NCI-H2196 (cell line): ENCODE data around the gene FGD6.
"Not testable (repeated sequence)": the region's sequence is repeated elsewhere in the genome, so short reads cannot be mapped to it uniquely, and the experiment has no call there.

Experiments used
- DNase-seq: peaks from one replicate; lab custom pipeline; 2025; ENCODE audit not compliant: unreplicated experiment; lab: John Stamatoyannopoulos, UW

Gene FGD6

DNA sequence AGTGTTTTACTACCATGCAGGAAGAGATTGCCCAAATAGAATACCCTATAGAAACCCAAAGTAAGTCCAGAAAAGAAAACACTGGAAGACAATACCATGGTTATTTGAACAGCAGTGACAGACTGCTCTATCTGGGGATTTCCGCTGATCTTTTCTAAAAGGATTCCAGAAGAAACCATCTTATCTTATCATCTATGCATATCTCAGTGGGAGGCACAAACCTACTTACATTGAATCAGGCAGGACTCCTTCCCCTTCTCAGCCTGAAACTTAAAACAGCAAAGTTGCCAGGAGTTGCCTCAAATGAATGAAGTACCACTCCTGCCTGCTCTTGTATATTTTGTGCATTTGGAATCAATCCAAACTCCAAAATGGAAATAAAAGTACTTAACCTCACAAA, 87.2 kb downstream of the FGD6 start:
- DNase-seq, result peak; percentile 4

DNA sequence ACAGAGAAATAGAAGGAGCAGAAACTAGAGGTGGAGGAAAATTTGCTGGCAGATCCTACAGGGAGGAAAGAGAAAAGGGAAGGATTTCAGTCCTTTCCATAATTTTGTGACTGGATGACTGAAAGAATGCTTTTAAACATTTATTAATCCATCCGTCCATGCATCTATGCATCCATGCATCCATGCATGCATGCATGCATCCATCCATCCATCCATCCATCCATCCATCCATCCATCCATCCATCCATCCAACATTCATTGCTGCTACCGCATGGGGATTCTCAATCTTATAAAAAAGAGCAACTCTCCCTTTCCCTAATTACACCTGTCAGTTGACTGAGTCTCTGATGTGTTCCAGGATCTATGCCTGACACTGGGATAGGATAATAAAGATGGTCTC, 88.2 kb downstream of the FGD6 start:
- no peak for DNase-seq

GRCh38 chr12:95126736-95127135, 90.5 kb downstream of the FGD6 start:
- no peak for DNase-seq

- DNase-seq, result no peak
Measured at GRCh38 chr12:95126076-95126475, 91.2 kb downstream of the FGD6 start.

DNA sequence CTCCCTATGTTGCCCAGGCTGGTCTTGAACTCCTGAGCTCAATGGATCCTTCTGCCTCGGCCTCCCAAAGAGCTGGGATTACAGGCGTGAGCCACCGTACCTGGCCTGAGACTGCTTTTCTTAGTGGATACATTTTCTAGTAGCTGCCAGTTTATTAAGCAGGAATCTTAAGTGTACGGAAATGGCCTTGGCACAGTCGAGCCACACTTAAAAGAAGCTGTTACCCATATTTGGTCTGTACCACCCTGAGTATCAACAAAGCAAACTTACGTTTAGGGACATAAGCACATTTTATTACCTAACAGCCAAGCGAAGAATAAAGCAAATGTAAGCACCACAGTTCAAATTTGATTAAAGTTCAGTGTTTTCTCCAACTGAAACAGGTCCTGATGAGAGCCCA, 93.2 kb downstream of the FGD6 start:
- DNase-seq, result no peak

DNA sequence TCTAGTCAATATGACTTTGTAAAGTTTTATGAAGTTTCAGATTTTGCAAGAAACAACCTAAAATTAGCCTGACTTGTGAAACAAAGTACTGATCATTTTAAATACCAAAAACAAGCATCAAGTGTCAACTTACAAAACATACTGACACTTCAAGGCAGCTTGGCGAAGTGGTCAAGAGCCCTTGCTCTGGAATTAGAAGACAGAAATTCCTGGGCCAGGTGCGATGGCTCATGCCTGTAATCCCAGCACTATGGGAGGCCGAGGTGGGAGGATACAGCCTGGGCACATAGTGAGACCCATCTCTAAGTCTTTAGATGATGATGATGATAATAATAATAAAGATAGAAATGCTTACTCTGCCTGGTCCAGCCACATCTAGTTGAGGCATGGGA, 98.5 kb downstream of the FGD6 start:
- no peak for DNase-seq

GRCh38 chr12:95118138-95118787, 99.0 kb downstream of the FGD6 start:
- no peak for DNase-seq

DNA sequence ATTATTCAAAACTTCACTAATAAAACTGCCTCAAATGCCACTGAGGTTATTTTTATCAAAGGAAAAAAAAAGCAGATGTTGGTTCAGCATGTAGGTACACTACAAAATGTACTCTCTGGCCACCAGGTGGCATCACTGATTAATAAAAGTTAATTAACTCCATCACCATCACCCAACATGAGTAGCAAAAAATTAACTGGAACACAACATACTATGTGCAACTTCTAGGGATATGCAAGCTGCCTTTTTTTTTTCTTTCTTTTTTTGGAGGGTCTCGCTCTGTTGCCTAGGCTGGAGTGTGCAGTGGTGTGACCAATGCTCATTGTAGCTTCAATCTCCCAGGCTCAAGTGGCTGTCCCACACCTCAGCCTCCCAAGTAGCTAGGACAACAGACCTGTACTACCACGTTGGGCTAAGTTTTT, 100.1 kb downstream of the FGD6 start:
- DNase-seq, result peak; percentile 84

DNA sequence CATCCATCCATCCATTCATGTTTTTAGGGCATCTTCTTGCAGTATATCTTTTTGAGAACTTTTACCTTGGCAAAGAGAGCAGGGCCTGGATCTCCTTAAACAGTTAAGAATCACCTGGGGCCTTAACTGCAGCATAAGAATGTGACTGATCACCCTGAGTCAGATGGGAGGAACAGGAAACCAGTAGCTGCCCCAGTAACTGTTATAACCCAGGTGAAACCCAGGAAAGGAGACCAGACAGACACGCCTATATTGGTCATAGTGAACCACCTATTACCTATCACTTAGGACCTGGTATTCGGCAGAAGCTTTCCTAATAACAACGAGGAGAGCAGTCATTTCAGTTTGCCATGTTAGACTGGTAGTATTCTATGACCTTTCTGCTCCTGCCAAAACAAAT, 100.5 kb downstream of the FGD6 start:
- DNase-seq, result no peak

GRCh38 chr12:95116341-95116740, 100.9 kb downstream of the FGD6 start:
- no peak for DNase-seq

GRCh38 chr12:95115641-95116040, 101.6 kb downstream of the FGD6 start:
- no peak for DNase-seq

GRCh38 chr12:95114766-95115405, 102.4 kb downstream of the FGD6 start:
- DNase-seq, result no peak

- no peak for DNase-seq
Measured at GRCh38 chr12:95107362-95107761, 109.9 kb downstream of the FGD6 start.

DNA sequence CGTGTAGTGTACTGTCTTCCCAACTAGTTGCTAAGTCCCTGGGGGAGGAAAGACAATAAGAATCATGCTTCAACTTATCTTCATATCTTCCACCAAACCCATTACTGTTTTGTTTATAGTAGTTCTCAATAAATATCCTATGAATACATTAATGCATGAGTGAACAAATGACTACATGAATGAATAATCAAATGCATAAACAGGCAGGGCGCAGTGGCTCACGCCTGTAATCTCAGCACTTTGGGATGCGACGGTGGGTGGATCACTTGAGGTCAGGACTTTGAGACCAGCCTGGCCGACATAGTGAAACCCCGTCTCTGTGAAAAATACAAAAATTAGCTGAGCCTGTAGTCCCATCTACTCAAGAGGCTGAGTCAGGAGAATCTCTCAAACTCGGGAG, 111.7 kb downstream of the FGD6 start:
- DNase-seq, result no peak

DNA sequence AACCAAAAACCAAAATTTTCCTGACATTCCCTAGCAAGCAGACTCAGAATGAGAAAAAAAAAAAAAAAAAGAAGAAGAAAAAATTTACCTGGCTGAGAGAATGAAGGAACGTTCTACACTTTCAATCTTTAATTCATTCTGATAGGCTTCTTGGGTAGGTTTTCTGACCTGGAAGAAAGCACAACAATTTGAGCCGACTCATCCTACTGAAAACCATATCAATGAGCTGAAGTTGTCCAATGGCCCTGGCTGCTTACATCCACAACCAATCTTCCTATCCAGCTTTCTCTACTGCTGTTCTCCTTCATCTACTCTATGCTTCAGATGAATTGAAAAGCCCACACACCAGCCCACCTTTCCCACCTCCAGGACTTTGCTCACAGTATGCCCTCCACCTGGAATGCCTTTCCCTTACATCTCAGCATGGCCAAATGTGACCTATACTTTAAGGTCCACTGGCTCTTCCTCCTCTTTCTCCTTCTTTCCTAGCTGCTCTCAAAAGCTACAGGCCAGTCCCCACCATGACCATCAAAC, 112.3 kb downstream of the FGD6 start:
- DNase-seq, result no peak

- peak; percentile 83 for DNase-seq
Measured at GRCh38 chr12:95102916-95103671, 114.2 kb downstream of the FGD6 start.

DNA sequence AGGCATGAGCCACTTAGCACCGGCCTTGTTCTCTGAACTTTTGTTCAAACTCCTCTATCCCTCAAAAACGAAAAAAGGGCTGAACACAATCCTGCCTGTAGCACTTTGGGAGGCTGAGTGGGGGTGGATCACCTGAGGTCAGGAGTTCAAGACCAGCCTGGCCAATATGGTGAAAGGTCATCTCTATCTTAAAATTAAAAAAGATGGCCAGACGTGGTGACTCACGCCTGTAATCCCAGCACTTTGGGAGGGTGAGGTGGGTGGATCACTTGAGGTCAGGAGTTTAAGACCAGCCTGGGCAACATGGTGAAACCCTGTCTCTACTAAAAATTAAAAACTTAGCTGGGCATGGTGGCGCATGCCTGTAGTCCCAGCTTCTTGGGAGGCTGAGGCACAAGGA, 115.3 kb downstream of the FGD6 start:
- DNase-seq, result not testable (repeated sequence)

DNA sequence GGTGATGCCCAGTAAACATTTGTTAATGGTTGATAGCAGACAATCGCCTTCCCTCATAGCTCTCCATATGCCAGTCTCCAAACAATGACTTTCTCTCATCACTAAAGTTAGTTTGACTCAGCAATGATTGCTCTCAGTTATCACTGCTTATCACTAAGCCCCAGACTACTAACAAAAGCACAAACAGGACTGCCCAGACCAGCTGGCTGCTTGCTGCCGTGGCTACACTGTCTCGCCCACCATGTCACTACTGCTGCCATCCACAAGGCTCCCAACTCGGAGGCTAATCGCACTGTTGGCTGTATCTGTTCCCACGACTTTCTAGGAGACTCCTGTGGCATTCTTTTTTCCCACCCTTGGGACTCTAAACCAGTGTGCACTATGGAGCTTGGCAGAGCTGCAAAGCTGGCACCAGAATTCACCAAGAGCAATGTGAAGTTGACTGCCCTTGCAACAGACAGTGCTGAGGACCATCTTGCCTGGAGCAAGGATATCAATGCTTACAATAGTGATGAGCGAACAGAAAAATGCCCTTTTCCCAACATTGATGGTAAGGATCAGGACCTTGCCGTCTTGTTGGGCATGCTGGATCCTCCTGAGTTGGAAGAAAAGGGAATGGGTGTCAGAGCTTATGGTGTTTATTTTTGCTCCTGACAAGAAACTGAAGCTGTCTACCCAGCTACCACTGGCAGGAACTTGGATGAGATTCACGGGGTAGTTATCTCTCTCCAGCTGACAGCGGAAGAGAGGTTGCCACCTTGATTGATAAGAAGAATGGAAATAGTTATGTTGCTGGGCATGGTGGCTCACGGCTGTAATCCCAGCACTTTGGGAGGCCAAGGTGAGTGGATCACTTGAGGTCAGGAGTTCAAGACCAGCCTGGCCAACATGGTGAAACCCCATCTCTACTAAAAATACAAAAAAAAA, 116.7 kb downstream of the FGD6 start:
- no peak for DNase-seq

DNA sequence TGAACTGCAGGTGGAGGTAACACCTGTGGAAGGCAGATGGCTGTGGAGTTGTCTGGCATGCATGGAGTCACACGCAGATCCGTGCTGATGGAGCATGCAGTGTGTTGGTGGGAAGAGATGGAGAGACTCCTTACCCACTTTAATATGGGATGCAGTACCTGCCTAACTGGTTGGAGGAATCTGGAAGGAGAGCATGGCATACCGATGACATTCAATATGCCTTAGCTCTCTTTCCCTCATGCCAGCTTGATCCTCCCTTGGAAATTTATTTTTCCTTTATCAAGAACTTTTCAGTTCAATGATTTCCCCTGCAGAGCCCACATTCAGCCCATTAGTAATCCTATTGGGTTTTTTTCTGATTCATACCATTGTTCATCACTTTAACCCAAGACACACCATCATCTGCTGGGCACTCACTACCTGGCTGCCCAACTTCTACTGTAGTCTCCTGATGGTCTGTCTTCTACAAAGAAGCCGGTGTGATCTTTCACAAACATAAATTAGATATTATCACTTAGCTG, 117.9 kb downstream of the FGD6 start:
- no peak for DNase-seq

- DNase-seq, result peak; percentile 61
Measured at GRCh38 chr12:95096852-95097251, 120.4 kb downstream of the FGD6 start.

DNA sequence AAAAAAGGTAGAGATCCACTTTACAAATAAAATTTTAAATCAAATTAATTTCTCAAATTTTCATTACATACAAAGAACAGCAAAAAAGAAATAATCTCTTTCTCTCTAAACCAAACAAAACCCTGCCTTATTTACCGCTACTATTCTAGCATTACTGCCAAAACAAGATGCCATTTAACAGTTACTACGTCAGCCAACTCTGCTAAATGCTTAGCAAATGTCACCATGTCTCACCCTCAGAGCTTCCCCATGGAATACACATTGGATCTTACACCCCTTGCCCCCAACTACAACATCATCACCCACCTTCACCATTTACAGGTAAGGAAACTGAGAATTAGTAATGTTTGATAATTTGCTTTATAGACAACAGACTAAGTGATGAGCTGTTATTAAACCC, 120.9 kb downstream of the FGD6 start:
- no peak for DNase-seq
